Neural cell (in vitro differentiated cells): ENCODE measurements around the gene GFPT2. TPM values are rescaled to one million over a fixed set of nuclear protein-coding genes. Genes with fewer than 3 reads are reported as not detected.

Experiments used
- H2AFZ ChIP-seq: fragments of 200-600, 300-800 bp; sonication (generic), shearing (Covaris generic); 2 replicates; pipeline ENCODE4 v1.6.0; 2014; ENCODE audit warnings: low read depth, mild to moderate bottlenecking, antibody characterized with exemption, low read length, moderate library complexity
- H3F3A ChIP-seq: fragments of 200-600 bp; shearing (Covaris generic); 2 replicates; pipeline ENCODE4 v1.6.1; 2016; ENCODE audit warnings: mild to moderate bottlenecking, moderate library complexity, mixed read lengths, antibody characterized with exemption, low read length; ENCODE audit not compliant: insufficient read depth, poor library complexity, severe bottlenecking
- H3K27ac ChIP-seq: fragments of 200-600, 300-800 bp; sonication (generic), shearing (Covaris generic); 2 replicates; pipeline ENCODE4 v1.5.1; 2014; ENCODE audit warnings: mild to moderate bottlenecking, low read length, moderate library complexity
- H3K27me3 ChIP-seq: fragments of 300-800, 200-600 bp; sonication (generic), shearing (Covaris generic); 2 replicates; pipeline ENCODE4 v1.6.0; 2014; ENCODE audit warnings: mild to moderate bottlenecking, low read depth, low read length, moderate library complexity; ENCODE audit not compliant: insufficient read depth
- H3K36me3 ChIP-seq: fragments of 300-800, 200-600 bp; sonication (generic), shearing (Covaris generic); 2 replicates; pipeline ENCODE4 v1.5.1; 2014; ENCODE audit warnings: mild to moderate bottlenecking, antibody characterized with exemption, low read length, moderate library complexity; ENCODE audit not compliant: insufficient read depth
- H3K4me2 ChIP-seq: fragments of 300-800, 200-600 bp; sonication (generic), shearing (Covaris generic); 2 replicates; pipeline ENCODE4 v1.6.0; 2014; ENCODE audit warnings: mild to moderate bottlenecking, low read length
- H3K4me3 ChIP-seq: fragments of 300-800, 200-600 bp; sonication (generic), shearing (Covaris generic); 2 replicates; pipeline ENCODE4 v1.5.1; 2014; ENCODE audit warnings: mild to moderate bottlenecking, low read length, moderate library complexity
- H3K79me2 ChIP-seq: fragments of 200-600 bp; shearing (Covaris generic); replicated peaks from 2 replicates; pipeline ENCODE4 v1.6.0; 2014; ENCODE audit warnings: mild to moderate bottlenecking, low read length, moderate library complexity; ENCODE audit not compliant: insufficient read depth
- H3K9ac ChIP-seq: fragments of 300-800, 200-600 bp; sonication (generic), shearing (Covaris generic); 2 replicates; pipeline ENCODE4 v1.6.1; 2016; ENCODE audit warnings: mild to moderate bottlenecking, low read length, mixed read lengths
- H3K9me2 ChIP-seq: fragments of 200-600 bp; shearing (Covaris generic); 2 replicates; pipeline ENCODE4 v1.6.1; 2016; ENCODE audit warnings: mild to moderate bottlenecking, low read length, mixed read lengths; ENCODE audit not compliant: insufficient read depth
- H3K9me3 ChIP-seq: fragments of 200-600, 300-800 bp; sonication (generic), shearing (Covaris generic); 2 replicates; pipeline ENCODE4 v1.6.1; 2016; ENCODE audit warnings: mild to moderate bottlenecking, mixed run types, low read length, moderate library complexity, mixed read lengths
- H4K20me1 ChIP-seq: fragments of 200-600 bp; shearing (Covaris generic); 2 replicates; pipeline ENCODE4 v1.6.1; 2016; ENCODE audit warnings: mild to moderate bottlenecking, mixed run types; ENCODE audit not compliant: insufficient read depth
- CTCF ChIP-seq: fragments of 450-650 bp; IDR thresholded peaks from 2 replicates; pipeline ENCODE4 v1.5.1; 2014; ENCODE audit warnings: antibody characterized with exemption, mild to moderate bottlenecking, moderate library complexity; ENCODE audit not compliant: poor library complexity, severe bottlenecking
- EP300 ChIP-seq: fragments of 450-650 bp; conservative IDR thresholded peaks from 2 replicates; pipeline ENCODE4 v1.6.1; 2014; ENCODE audit warnings: antibody characterized with exemption, mild to moderate bottlenecking, moderate library complexity; ENCODE audit not compliant: poor library complexity, severe bottlenecking
- EZH2 ChIP-seq: fragments of 200-600, 300-800 bp; shearing (Covaris generic), sonication (generic); IDR thresholded peaks from 2 replicates; pipeline ENCODE4 v1.6.1; 2014; ENCODE audit warnings: antibody characterized with exemption, low read length, borderline replicate concordance, mild to moderate bottlenecking; ENCODE audit not compliant: insufficient read depth, poor library complexity, severe bottlenecking
- MXI1 ChIP-seq: fragments of 450-650 bp; conservative IDR thresholded peaks from 2 replicates; pipeline ENCODE4 v1.6.1; 2014; ENCODE audit warnings: antibody characterized with exemption, mild to moderate bottlenecking; ENCODE audit not compliant: poor library complexity, severe bottlenecking
- POLR2AphosphoS5 ChIP-seq: IDR thresholded peaks from 2 replicates; pipeline ENCODE4 v1.6.1; 2012
- RAD21 ChIP-seq: fragments of 450-650 bp; conservative IDR thresholded peaks from 2 replicates; pipeline ENCODE4 v1.6.1; 2014; ENCODE audit warnings: antibody characterized with exemption, mild to moderate bottlenecking, moderate library complexity
- REST ChIP-seq: IDR thresholded peaks from 2 replicates; pipeline ENCODE4 v1.6.1; 2012; ENCODE audit warnings: borderline replicate concordance
- SMC3 ChIP-seq: fragments of 450-650 bp; conservative IDR thresholded peaks from 2 replicates; pipeline ENCODE4 v1.6.1; 2014; ENCODE audit warnings: antibody characterized with exemption, mild to moderate bottlenecking, moderate library complexity; ENCODE audit not compliant: poor library complexity
- TAF1 ChIP-seq: IDR thresholded peaks from 2 replicates; pipeline ENCODE4 v1.6.1; 2012; ENCODE audit warnings: low read depth
- polyA plus RNA-seq: library from polyadenylated mRNA; depleted of rRNA; stranded (reverse); fragments of >200 nt; gene quantifications from 2 replicates; pipeline ENCODE4 v1.2.3, GENCODE V29; 2014

Gene GFPT2
- polyA plus RNA-seq, 1 donor from 2014 or later: 9.2 TPM

- H3K9ac ChIP-seq: no peak overlapping the region
- H3K4me3 ChIP-seq: no peak overlapping the region
- no peak overlapping the region for H2AFZ ChIP-seq
- no peaks in the 10 kb centered on the region for H4K20me1 ChIP-seq
- H3F3A ChIP-seq: no peaks in the 10 kb centered on the region
- no peaks in the 10 kb centered on the region for H3K36me3 ChIP-seq
- H3K27me3 ChIP-seq: no peaks in the 10 kb centered on the region
- no peaks in the 10 kb centered on the region for H3K79me2 ChIP-seq
- no peaks in the 10 kb centered on the region for H3K9me3 ChIP-seq
- H3K4me2 ChIP-seq: no peak overlapping the region
- H3K27ac ChIP-seq: no peak overlapping the region
- TF ChIP-seq REST (no peak), SMC3 (no peak), POLR2AphosphoS5 (no peak), MXI1 (no peak), RAD21 (no peak), EZH2 (no peak), TAF1 (no peak), EP300 (no peak), CTCF (no peak)
- no peaks in the 10 kb centered on the region for H3K9me2 ChIP-seq
These were observed 21.5 kb downstream of the GFPT2 start for GRCh38 chr5:180331647-180331950.

- Histone ChIP-seq H2AFZ (no peak overlapping the region), H3K27me3 (no peaks in the 10 kb centered on the region), H3K27ac (no peak overlapping the region), H3F3A (no peaks in the 10 kb centered on the region), H3K4me2 (no peak overlapping the region), H3K9me2 (no peaks in the 10 kb centered on the region), H3K9me3 (no peaks in the 10 kb centered on the region), H3K79me2 (no peaks in the 10 kb centered on the region), H3K36me3 (no peaks in the 10 kb centered on the region), H4K20me1 (no peaks in the 10 kb centered on the region), H3K9ac (no peak overlapping the region), H3K4me3 (no peak overlapping the region)
- TF ChIP-seq REST (no peak), POLR2AphosphoS5 (no peak), SMC3 (no peak)
These were observed 22.1 kb downstream of the GFPT2 start for GRCh38 chr5:180330810-180331646.
